ENCODE data around the gene ROCK1.
"Not testable (repeated sequence)": the region's sequence is repeated elsewhere in the genome, so short reads cannot be mapped to it uniquely, and the experiment has no call there.

The ROCK1 gene

DNA sequence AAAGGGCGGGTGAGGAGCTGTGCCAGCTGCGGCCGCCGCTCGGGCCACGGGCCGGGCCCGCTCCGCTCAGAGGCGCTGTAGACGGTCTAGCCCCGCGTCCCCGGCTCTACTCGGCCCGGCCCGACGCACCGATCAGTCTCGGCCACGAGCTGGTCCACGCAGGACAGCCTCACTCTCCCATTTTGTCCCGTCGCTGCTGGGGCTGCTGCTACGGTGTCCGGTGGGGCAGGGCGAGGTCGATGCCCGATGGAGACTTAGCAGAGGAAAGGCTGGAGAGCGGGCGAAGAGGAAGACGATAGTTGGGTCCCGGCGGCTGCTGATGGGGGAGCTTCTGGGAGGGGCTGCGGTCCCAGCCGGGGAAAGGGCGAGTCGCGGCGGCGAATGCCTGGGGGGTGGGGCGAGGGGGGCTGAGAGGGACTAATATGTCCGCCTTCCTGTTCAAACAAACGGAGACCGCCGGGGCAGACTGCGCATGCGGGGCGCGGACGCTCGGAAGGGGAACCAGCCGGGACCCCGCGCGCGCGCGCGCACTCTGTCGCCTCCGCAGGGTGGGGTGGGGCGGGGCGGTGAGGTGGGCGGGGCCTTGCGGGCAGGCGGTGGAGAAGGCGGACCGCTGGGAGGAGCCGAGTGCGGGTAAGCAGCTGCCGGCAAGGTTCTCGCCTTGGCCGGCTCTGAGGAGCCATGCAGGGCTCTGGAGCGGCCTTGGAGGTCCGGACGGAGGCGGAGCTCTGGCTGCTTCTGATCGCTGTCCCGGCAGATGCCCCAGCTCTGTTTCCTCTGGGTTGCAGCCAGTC is at the start of gene ROCK1:
Gene ROCK1 (minus strand): TSS at position 468 of the 794 bp plus-strand sequence. CDS start 903 bp downstream, outside the sequence.
- peaks cover 11% of the 10 kb centered on the region for H3K36me3 Mint-ChIP-seq
- H3K9me3 Mint-ChIP-seq: no peaks in the 10 kb centered on the region
- H3K27me3 Mint-ChIP-seq: no peaks in the 10 kb centered on the region
- peak; percentile 99 for DNase-seq
- CTCF ChIA-PET: no interaction called here
- peak within 1 kb of the TSS; percentile 90 for H3K27ac Mint-ChIP-seq
- H3K4me1 Mint-ChIP-seq: peaks cover 10% of the 10 kb centered on the region
- no peak within 1 kb of the TSS for H3K4me3 Mint-ChIP-seq

DNA sequence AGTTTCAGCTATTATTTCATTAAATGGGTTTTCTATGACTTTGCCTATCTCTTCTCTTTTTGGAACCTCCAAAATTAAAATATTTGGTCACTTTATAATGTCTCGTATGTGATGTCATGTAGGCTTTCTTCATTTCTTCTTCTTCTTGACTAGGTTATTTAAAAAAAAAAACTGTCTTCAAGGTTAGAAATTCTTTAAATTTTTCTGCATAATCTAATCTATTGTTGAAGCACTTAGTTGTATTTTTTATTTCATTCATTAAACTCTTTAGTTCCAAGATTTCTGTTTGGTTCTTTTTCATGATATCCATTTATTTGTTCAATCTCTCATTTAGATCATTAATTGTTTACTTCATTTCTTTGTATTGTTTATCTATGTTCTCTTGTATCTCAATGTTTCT is 43.8 kb upstream of the ROCK1 start:
- H3K27ac Mint-ChIP-seq: no peak overlapping the region
- H3K36me3 Mint-ChIP-seq: no peaks in the 10 kb centered on the region
- H3K9me3 Mint-ChIP-seq: peaks cover 11% of the 10 kb centered on the region
- no peak for DNase-seq
- CTCF ChIA-PET: no interaction called here
- H3K4me1 Mint-ChIP-seq: no peaks in the 10 kb centered on the region
- H3K4me3 Mint-ChIP-seq: no peak overlapping the region
- no peaks in the 10 kb centered on the region for H3K27me3 Mint-ChIP-seq

DNA sequence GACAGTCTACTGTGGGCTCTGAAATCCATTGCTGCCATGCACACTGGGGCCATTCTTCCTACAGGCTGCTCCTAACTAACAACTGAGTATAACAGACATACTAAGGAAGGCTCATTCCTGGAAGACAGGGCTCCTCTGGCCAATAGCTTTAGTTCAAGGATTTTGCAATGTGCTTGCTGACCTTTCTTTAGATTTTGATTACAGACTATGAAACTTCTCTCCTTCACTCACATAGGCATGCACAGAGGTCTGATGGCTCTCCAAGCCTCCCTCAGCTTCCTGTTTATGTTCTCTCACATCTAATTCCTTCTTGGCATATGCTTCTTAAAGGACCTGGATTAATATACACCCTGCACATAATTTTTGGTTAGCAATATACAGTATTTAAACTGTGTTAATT is 34.4 kb upstream of the ROCK1 start:
- H3K36me3 Mint-ChIP-seq: no peaks in the 10 kb centered on the region
- H3K4me1 Mint-ChIP-seq: no peaks in the 10 kb centered on the region
- CTCF ChIA-PET: no interaction called here
- no peaks in the 10 kb centered on the region for H3K27me3 Mint-ChIP-seq
- H3K4me3 Mint-ChIP-seq: no peak overlapping the region
- DNase-seq: no peak
- no peaks in the 10 kb centered on the region for H3K9me3 Mint-ChIP-seq
- H3K27ac Mint-ChIP-seq: no peak overlapping the region

DNA sequence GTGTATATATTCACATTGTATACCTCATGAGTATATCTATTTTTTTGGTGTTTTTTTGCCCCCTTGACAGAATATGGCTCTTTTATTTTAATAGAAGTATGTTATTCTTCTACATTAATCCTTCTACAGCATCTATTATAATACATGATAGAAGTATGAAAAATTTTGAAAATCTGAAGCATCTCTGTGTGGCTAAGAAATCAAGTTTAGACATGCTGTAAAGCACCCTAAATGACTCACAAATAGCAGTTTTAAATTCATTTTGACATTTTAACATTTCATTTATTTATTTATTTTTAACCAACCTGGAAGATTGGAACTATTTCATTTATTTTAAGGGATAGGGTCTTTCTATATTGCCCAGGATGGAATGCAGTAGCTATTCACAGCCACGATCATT is 33.8 kb upstream of the ROCK1 start:
- Mint-ChIP-seq H3K27me3 (no peaks in the 10 kb centered on the region), H3K36me3 (no peaks in the 10 kb centered on the region), H3K27ac (no peak overlapping the region), H3K4me3 (no peak overlapping the region), H3K4me1 (no peaks in the 10 kb centered on the region), H3K9me3 (no peaks in the 10 kb centered on the region)
- CTCF ChIA-PET: no interaction called here
- DNase-seq: no peak

DNA sequence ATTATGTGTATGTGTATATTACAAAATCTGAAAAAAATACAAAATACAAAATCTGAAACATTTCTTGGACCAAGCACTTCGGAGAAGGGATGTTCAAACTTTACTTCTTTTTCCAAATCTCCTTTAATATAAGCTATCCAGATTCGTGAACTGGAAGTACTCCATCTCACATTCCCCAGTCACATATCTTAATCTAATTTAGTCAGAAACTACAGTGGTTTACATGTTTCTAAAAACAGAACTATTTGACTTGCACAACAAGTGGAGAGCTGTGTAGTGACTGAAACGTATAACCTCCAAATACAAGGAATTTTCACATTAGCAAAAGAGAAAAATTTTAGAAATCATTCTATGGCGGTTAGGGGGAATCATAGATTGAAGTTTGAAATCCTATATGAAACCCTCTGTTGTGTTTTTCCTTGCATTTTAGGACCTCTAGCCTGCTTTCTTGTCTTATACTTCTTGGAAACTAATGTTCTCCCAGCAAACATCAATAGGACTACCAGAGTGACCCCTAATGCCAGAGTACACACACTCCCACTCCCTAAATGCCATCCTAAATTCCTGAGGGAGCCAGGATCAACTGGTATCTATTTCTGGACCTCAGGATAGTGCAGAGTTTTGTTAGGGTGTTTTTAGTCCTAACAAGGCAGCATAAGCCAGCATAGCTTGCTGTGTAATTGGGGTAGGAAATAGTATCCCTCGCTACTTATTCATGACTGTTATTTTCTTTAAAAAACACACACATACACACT is 30.2 kb upstream of the ROCK1 start:
- H3K4me1 Mint-ChIP-seq: no peaks in the 10 kb centered on the region
- CTCF ChIA-PET: no interaction called here

GRCh38 chr18:21137719-21138488 is 26.3 kb upstream of the ROCK1 start:
- H3K4me1 Mint-ChIP-seq, H3K36me3 Mint-ChIP-seq, DNase-seq, CTCF ChIA-PET, H3K9me3 Mint-ChIP-seq, H3K27me3 Mint-ChIP-seq, H3K27ac Mint-ChIP-seq, H3K4me3 Mint-ChIP-seq: not testable (repeated sequence)

More for the DNA sequence above, 30.2 kb upstream of the ROCK1 start:
- H3K27ac Mint-ChIP-seq: no peak overlapping the region
- no peaks in the 10 kb centered on the region for H3K36me3 Mint-ChIP-seq
- no peak overlapping the region for H3K4me3 Mint-ChIP-seq
- DNase-seq: no peak
- no peaks in the 10 kb centered on the region for H3K27me3 Mint-ChIP-seq
- no peaks in the 10 kb centered on the region for H3K9me3 Mint-ChIP-seq

- no peaks in the 10 kb centered on the region for H3K36me3 Mint-ChIP-seq
- peak; percentile 40 for DNase-seq
- H3K27ac Mint-ChIP-seq: no peak overlapping the region
- CTCF ChIA-PET: no interaction called here
- no peaks in the 10 kb centered on the region for H3K9me3 Mint-ChIP-seq
- H3K27me3 Mint-ChIP-seq: no peaks in the 10 kb centered on the region
- H3K4me3 Mint-ChIP-seq: no peak overlapping the region
- H3K4me1 Mint-ChIP-seq: no peaks in the 10 kb centered on the region
These were observed 23.3 kb upstream of the ROCK1 start for GRCh38 chr18:21134895-21135294.

GRCh38 chr18:21132398-21132918 is 20.8 kb upstream of the ROCK1 start:
- H3K27ac Mint-ChIP-seq: no peak overlapping the region
- H3K27me3 Mint-ChIP-seq: no peaks in the 10 kb centered on the region
- H3K9me3 Mint-ChIP-seq: no peaks in the 10 kb centered on the region
- no peak for DNase-seq
- H3K36me3 Mint-ChIP-seq: no peaks in the 10 kb centered on the region
- no peaks in the 10 kb centered on the region for H3K4me1 Mint-ChIP-seq
- CTCF ChIA-PET: no interaction called here
- no peak overlapping the region for H3K4me3 Mint-ChIP-seq

DNA sequence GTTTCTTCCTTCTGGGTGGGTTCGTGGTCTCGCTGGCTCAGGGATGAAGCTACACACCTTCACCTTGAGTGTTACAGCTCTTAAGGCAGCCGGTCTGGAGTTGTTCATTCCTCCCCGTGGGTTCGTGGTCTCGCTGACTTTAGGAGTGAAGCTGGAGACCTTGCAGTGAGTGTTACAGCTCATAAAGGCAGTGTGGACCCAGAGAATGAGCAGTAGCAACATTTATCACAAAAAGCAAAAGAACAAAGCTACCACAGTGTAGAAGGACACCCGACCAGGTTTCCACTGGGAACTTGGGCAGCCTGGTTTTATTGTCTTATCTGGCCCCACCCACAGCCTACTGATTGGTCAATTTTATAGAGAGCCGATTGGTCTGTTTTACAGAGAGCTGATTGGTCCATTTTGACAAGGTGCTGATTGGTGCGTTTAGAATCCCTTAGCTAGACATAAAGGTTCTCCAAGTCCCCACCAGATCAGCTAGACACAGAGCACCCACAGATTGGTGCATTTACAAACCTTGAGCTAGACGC is 20.1 kb upstream of the ROCK1 start:
- H3K27me3 Mint-ChIP-seq: no peaks in the 10 kb centered on the region
- H3K4me1 Mint-ChIP-seq: no peaks in the 10 kb centered on the region
- CTCF ChIA-PET: no interaction called here
- no peaks in the 10 kb centered on the region for H3K9me3 Mint-ChIP-seq
- no peak overlapping the region for H3K4me3 Mint-ChIP-seq
- no peaks in the 10 kb centered on the region for H3K36me3 Mint-ChIP-seq
- DNase-seq: no peak
- H3K27ac Mint-ChIP-seq: no peak overlapping the region

DNA sequence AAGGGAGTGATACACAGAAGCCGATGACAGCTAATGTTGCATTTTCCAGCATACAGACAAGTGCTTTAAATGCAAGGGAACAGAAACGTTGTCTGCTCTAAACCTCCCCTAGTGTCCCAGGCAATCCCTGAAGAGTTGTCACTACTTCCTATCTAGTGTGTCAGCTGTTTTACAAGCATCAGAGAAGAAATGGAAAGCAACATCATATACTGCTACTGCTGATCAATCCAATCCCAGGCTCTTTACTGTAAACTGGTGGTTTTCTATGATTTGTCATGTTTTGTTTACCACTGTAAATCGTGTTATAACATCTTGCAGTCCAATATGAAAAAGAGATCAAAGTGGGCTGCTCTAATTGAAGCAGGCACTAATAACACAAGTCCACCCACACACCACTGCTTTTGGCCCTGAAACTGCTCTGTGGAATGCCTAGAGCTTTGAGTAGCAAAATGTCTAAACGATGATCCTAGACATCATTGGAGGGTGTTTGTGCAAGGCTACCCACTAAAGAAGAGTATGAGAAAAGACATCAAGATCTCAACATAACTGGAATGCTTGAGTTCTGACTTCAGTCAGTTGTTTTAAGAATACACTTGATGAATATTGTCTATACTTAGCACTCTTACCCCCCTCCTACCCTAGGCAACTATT is 18.1 kb upstream of the ROCK1 start:
- no peak for DNase-seq
- CTCF ChIA-PET: interaction anchor here (0.6 kb wide), 1 partner anchor 152 kb away, joined by 3 read pairs; no protein-coding TSS in a partner anchor
- Mint-ChIP-seq H3K9me3 (no peaks in the 10 kb centered on the region), H3K27ac (no peak overlapping the region), H3K27me3 (no peaks in the 10 kb centered on the region), H3K36me3 (no peaks in the 10 kb centered on the region), H3K4me1 (no peaks in the 10 kb centered on the region), H3K4me3 (no peak overlapping the region)

GRCh38 chr18:21123290-21123926 is 11.8 kb upstream of the ROCK1 start:
- Mint-ChIP-seq H3K27me3 (no peaks in the 10 kb centered on the region), H3K36me3 (no peaks in the 10 kb centered on the region), H3K27ac (no peak overlapping the region), H3K4me1 (peaks cover 5% of the 10 kb centered on the region), H3K4me3 (no peak overlapping the region), H3K9me3 (no peaks in the 10 kb centered on the region)
- DNase-seq: no peak
- CTCF ChIA-PET: no interaction called here

- no peak for DNase-seq
- CTCF ChIA-PET: no interaction called here
- no peak overlapping the region for H3K4me3 Mint-ChIP-seq
- H3K9me3 Mint-ChIP-seq: no peaks in the 10 kb centered on the region
- H3K4me1 Mint-ChIP-seq: peaks cover 5% of the 10 kb centered on the region
- H3K36me3 Mint-ChIP-seq: no peaks in the 10 kb centered on the region
- peaks cover 5% of the 10 kb centered on the region for H3K27me3 Mint-ChIP-seq
- no peak overlapping the region for H3K27ac Mint-ChIP-seq
These were observed 7.2 kb upstream of the ROCK1 start for GRCh38 chr18:21118806-21119205.

DNA sequence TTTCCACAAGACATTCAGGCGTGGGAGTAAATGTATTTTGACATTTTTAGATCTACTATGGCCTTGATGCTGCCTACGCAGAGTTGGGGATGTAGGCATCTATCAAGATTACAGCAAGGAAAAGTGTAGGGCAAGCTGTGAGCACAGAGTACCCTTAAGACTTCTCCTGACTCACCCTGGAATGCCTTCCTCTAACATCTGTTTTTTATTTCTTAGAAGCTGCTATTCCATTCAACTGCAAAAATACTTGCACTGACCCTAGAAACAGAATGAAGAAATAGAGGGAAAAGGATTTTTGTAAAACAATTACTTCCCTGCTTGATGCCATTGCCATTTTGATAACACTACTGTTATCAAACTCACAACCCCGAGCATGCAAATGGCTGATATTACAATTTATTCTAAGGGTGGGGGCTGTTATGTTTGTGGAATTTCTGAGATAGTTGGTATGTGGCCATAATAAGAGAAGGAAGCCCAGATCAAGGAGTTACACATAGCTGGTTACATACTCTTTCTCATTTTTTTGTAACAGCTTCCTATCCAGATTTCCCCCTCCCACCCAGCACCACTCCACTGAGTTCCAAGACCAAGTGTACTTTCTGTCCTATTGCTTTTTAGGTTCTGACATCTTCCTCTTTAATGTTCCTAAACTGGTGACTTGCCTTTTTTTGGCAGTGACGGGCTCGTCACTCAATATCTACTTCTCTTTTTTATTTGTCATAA is 6.0 kb upstream of the ROCK1 start:
- H3K9me3 Mint-ChIP-seq: no peaks in the 10 kb centered on the region
- CTCF ChIA-PET: no interaction called here
- H3K4me3 Mint-ChIP-seq: no peak overlapping the region
- DNase-seq: no peak
- no peaks in the 10 kb centered on the region for H3K36me3 Mint-ChIP-seq
- peaks cover 2% of the 10 kb centered on the region for H3K4me1 Mint-ChIP-seq
- no peak overlapping the region for H3K27ac Mint-ChIP-seq
- peaks cover 5% of the 10 kb centered on the region for H3K27me3 Mint-ChIP-seq
